Measurements from ENCODE around the gene RAPGEF2. TPM values are rescaled to one million over a fixed set of nuclear protein-coding genes. Genes with fewer than 3 reads are reported as not detected.

The RAPGEF2 gene
- total and polyA plus RNA-seq, 9 of the 15 experiments (the other 6 are each of a cell fraction or from before 2014, with no cell fraction given): 3.1 to 32.6 (median 23.1) TPM

DNA sequence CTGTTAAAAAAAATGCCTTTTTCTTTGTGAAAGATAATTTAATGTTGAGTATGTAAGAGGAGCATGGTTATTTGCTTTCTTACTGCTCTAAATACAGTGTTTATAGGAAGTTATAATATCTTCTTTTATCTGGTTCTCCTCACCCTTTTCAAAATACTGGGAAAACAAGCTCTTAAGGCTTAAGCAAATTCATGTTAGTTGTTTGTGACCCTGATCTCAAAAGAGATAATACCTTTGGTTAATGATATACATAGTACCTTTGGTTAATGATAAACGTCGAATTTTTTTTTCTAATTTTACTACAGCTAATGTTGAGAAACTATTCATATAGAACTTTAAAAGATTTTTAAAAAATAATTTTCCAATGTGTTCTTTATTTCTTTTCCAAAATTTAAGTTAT, 180.1 kb downstream of the RAPGEF2 start:
- DNase-seq (ENCODE audit: extremely low read depth in 1 of 4, low spot score in 3 of 4) (no peak), FAIRE-seq (no peak), ATAC-seq (no peak)
- Histone ChIP-seq H3K27ac (ENCODE audit: extremely low read depth, low read depth, low read length) (no peak overlapping the region), H2AFZ (ENCODE audit: low read depth, low read length) (no peak overlapping the region), H3K36me3 (ENCODE audit: control insufficient read depth, insufficient read depth, low read length) (no peaks in the 10 kb centered on the region), H3K4me1 (replicated peaks in 1 of 2; ENCODE audit: control insufficient read depth in 2 of 2, insufficient read depth in 2 of 2, low read length in 2 of 2) (no peaks in the 10 kb centered on the region), H3K9ac (ENCODE audit: insufficient read depth in 1 of 2, low read depth in 2 of 2, low read length in 2 of 2) (no peak overlapping the region), H3K9me1 (ENCODE audit: control insufficient read depth, insufficient read depth, low read length) (no peaks in the 10 kb centered on the region), H4K20me1 (replicated peaks; ENCODE audit: control insufficient read depth, insufficient read depth, low read length) (no peaks in the 10 kb centered on the region), H3K4me2 (ENCODE audit: insufficient read depth, low read length) (no peak overlapping the region), H3K4me3 (no peak overlapping the region), H3K27me3 (ENCODE audit: control insufficient read depth in 2 of 2, insufficient read depth in 2 of 2, low read length in 2 of 2) (no peaks in the 10 kb centered on the region), H3K79me2 (ENCODE audit: control insufficient read depth, insufficient read depth, low read length) (no peaks in the 10 kb centered on the region), H3K9me3 (replicated peaks; ENCODE audit: control insufficient read depth, insufficient read depth, low read depth, low read length) (no peaks in the 10 kb centered on the region)
- in situ Hi-C loops (cut with MboI): no loop called here
- CTCF ChIA-PET (ENCODE audit: low intra/inter-chr PET ratio): no interaction called here
- TF ChIP-seq, protein P1, sequence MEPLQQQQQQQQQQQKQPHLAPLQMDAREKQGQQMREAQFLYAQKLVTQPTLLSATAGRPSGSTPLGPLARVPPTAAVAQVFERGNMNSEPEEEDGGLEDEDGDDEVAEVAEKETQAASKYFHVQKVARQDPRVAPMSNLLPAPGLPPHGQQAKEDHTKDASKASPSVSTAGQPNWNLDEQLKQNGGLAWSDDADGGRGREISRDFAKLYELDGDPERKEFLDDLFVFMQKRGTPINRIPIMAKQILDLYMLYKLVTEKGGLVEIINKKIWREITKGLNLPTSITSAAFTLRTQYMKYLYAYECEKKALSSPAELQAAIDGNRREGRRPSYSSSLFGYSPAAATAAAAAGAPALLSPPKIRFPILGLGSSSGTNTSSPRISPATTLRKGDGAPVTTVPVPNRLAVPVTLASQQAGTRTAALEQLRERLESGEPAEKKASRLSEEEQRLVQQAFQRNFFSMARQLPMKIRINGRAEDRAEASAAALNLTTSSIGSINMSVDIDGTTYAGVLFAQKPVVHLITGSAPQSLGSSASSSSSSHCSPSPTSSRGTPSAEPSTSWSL (CRISPR knock-in tag; IDR thresholded peaks at IDR 0.05; ENCODE audit: borderline replicate concordance): no peak
- TF ChIP-seq NFXL1 (CRISPR knock-in tag; IDR thresholded peaks at IDR 0.05) (no peak), CC2D1A (IDR thresholded peaks at IDR 0.05) (no peak), SIN3A (IDR thresholded peaks at IDR 0.05; ENCODE audit: borderline replicate concordance in 2 of 2, control insufficient read depth in 1 of 2, low read depth in 2 of 2, low read length in 2 of 2) (no peak), SMARCB1 (IDR thresholded peaks at IDR 0.05; ENCODE audit: insufficient read length, low read depth) (no peak), CHD2 (IDR thresholded peaks at IDR 0.05; ENCODE audit: low read depth, low read length) (no peak), PCBP1 (IDR thresholded peaks at IDR 0.05; ENCODE audit: low read depth, low read length, poor library complexity, severe bottlenecking) (no peak), ZNF324 (CRISPR knock-in tag; IDR thresholded peaks at IDR 0.05) (no peak), POU5F1 (IDR thresholded peaks at IDR 0.05; ENCODE audit: borderline replicate concordance, low read depth, low read length, partially characterized antibody) (no peak), MBD1 (CRISPR knock-in tag; IDR thresholded peaks at IDR 0.05) (no peak), ZNF239 (CRISPR knock-in tag; IDR thresholded peaks at IDR 0.05) (no peak), SMARCE1 (IDR thresholded peaks at IDR 0.05) (no peak), CHCHD3 (CRISPR knock-in tag; IDR thresholded peaks at IDR 0.05) (no peak), SRSF3 (IDR thresholded peaks at IDR 0.05; ENCODE audit: insufficient read depth, low read length) (no peak), SREBF2 (CRISPR knock-in tag; IDR thresholded peaks at IDR 0.05) (no peak)
- POLR2A ChIA-PET: interaction anchor here (1.5 kb wide), 1 partner anchor 11 kb away, joined by 3 read pairs; no protein-coding TSS in a partner anchor
- intact Hi-C loops (cut with micrococcal nuclease): no loop called here
- no TSS peak for BruUV-seq (replicated peaks)
- WGBS (ENCODE audit: insufficient coverage, low coverage, missing lambda C conversion rate): 51% methylated on average over 2 of the region's 2 CpGs
